HCT116 (cell line): Measurements from ENCODE around the gene CARD14. TPM values are rescaled to one million over a fixed set of nuclear protein-coding genes. Genes with fewer than 3 reads are reported as not detected.

Experiments used
- ATAC-seq: fragments of 200-7000 bp; cut with Tn5 transposase; 2 replicates; pipeline ENCODE4 v1.9.1; 2020; ENCODE audit warnings: mild to moderate bottlenecking, moderate library complexity
- BruUV-seq: library from RNA; stranded (reverse); fragments of 400-500 nt; replicated peaks from 2 replicates; lab custom pipeline; 2021; lab: Mats Ljungman, UMichigan
- CTCF ChIA-PET: fragments of 300-600 bp; sonication (Branson Sonifier 250); formaldehyde crosslinking; loops from one replicate; lab custom pipeline; 2021; ENCODE audit warnings: antibody characterized with exemption; lab: Charles Lee
- POLR2A ChIA-PET: fragments of 300-600, 350-600 bp; sonication (Branson Sonifier 250); formaldehyde crosslinking; loops from one replicate; lab custom pipeline; 2021; ENCODE audit warnings: antibody characterized with exemption; lab: Charles Lee
- RAD21 ChIA-PET, 2 experiments: fragments of 300-600 bp; sonication (Branson Sonifier 250); formaldehyde crosslinking; loops; one replicate each; lab custom pipeline; 2023; ENCODE audit warnings: low total read pairs in 2 of 2; ENCODE audit not compliant: uncharacterized antibody in 2 of 2, unreplicated experiment in 2 of 2, low non-redundant PET in 1 of 2; lab: Charles Lee
- DNase-seq: peaks from one replicate; pipeline ENCODE4 v3.0.0-alpha.2; 2010; ENCODE audit warnings: low read depth, low spot score
- H2AFZ ChIP-seq: fragments of 200-600 bp; shearing (Covaris generic), sonication (generic); 2 replicates; pipeline ENCODE4 v1.6.1; 2017; ENCODE audit warnings: low read depth, mixed run types, mixed read lengths, antibody characterized with exemption, low read length; ENCODE audit not compliant: poor library complexity, severe bottlenecking
- H3K27ac ChIP-seq: 2 replicates; pipeline ENCODE4 v1.5.1; 2012; ENCODE audit warnings: low read depth, low read length
- H3K27me3 ChIP-seq: fragments of 200-600 bp; sonication (generic); 2 replicates; pipeline ENCODE4 v1.6.1; 2016; ENCODE audit warnings: mixed run types, low read length, mixed read lengths; ENCODE audit not compliant: insufficient read depth
- H3K36me3 ChIP-seq, 2 experiments: fragments of 200-500 bp in 1 of 2; fragments of 200-600 bp in 1 of 2; sonication (Bioruptor generic) in 1 of 2; sonication (generic) in 1 of 2; 2 replicates each; pipeline versions ENCODE4 v1.5.1 to v1.6.1; 2014 to 2016; ENCODE audit warnings: low read length in 2 of 2, inconsistent platforms in 1 of 2, mixed read lengths in 1 of 2, mixed run types in 1 of 2; ENCODE audit not compliant: insufficient read depth in 2 of 2, control insufficient read depth in 1 of 2
- H3K4me1 ChIP-seq, 2 experiments: fragments of 200-600 bp in 1 of 2; sonication (generic) in 1 of 2; 2 replicates each; pipeline versions ENCODE4 v1.5.1 to v1.6.1; 2012 to 2017; ENCODE audit warnings: low read length in 2 of 2, inconsistent platforms in 1 of 2, mild to moderate bottlenecking in 1 of 2, mixed read lengths in 1 of 2, mixed run types in 1 of 2, moderate library complexity in 1 of 2; ENCODE audit not compliant: insufficient read depth in 2 of 2, control insufficient read depth in 1 of 2
- H3K4me2 ChIP-seq: fragments of 200-600 bp; sonication (generic); 2 replicates; pipeline ENCODE4 v1.6.1; 2017; ENCODE audit warnings: mixed run types, low read length, mixed read lengths
- H3K4me3 ChIP-seq, 2 experiments: fragments of 200-600 bp in 1 of 2; sonication (generic) in 1 of 2; replicated peaks in 1 of 2; 2 replicates each; pipeline ENCODE4 v1.5.1; 2011 to 2016; ENCODE audit warnings: low read length in 2 of 2, control low read depth in 1 of 2, low read depth in 1 of 2, mild to moderate bottlenecking in 1 of 2, mixed read lengths in 1 of 2, mixed run types in 1 of 2
- H3K79me2 ChIP-seq: fragments of 200-600 bp; sonication (generic); 2 replicates; pipeline ENCODE4 v1.6.1; 2017; ENCODE audit warnings: mild to moderate bottlenecking, mixed run types, low read length, moderate library complexity, mixed read lengths; ENCODE audit not compliant: insufficient read depth
- H3K9ac ChIP-seq: fragments of 200-600 bp; sonication (generic); 2 replicates; pipeline ENCODE4 v1.6.1; 2016; ENCODE audit warnings: low read length, mixed read lengths
- H3K9me2 ChIP-seq: fragments of 200-600 bp; sonication (generic), shearing (Covaris generic); 2 replicates; pipeline ENCODE4 v1.6.1; 2017; ENCODE audit warnings: mixed run types, mild to moderate bottlenecking, moderate library complexity; ENCODE audit not compliant: insufficient read depth
- H3K9me3 ChIP-seq, 2 experiments: fragments of 200-500 bp in 1 of 2; fragments of 200-600 bp in 1 of 2; sonication (Bioruptor generic) in 1 of 2; sonication (generic) in 1 of 2; 2 replicates each; pipeline ENCODE4 v1.6.1; 2014 to 2017; ENCODE audit warnings: low read length in 2 of 2, mixed read lengths in 2 of 2, inconsistent platforms in 1 of 2, low read depth in 1 of 2, mild to moderate bottlenecking in 1 of 2, mixed run types in 1 of 2, moderate library complexity in 1 of 2; ENCODE audit not compliant: control insufficient read depth in 1 of 2, insufficient read depth in 1 of 2
- H4K20me1 ChIP-seq: fragments of 200-600 bp; sonication (generic), shearing (Covaris generic); 2 replicates; pipeline ENCODE4 v1.6.1; 2017; ENCODE audit warnings: mixed run types, mild to moderate bottlenecking, moderate library complexity; ENCODE audit not compliant: insufficient read depth
- EZH2phosphoT487 ChIP-seq: fragments of 200-600 bp; IDR thresholded peaks from 2 replicates; pipeline ENCODE4 v1.6.1; 2018; ENCODE audit warnings: antibody characterized with exemption, borderline replicate concordance
- POLR2A ChIP-seq: IDR thresholded peaks from 2 replicates; pipeline ENCODE4 v1.7.0; 2011; ENCODE audit warnings: borderline replicate concordance; ENCODE audit not compliant: insufficient read depth, insufficient read length; ENCODE audit errors: extremely low read depth
- RAD21 ChIP-seq: IDR thresholded peaks from 2 replicates; pipeline ENCODE4 v1.6.1; 2012; ENCODE audit warnings: low read depth, mild to moderate bottlenecking
- TCF7L2 ChIP-seq: IDR thresholded peaks from 2 replicates; pipeline ENCODE4 v1.7.0; 2011; ENCODE audit warnings: borderline replicate concordance, inconsistent platforms; ENCODE audit not compliant: insufficient read depth, insufficient read length; ENCODE audit errors: extremely low read depth
- intact Hi-C: fragments of 100-400 bp; cut with micrococcal nuclease; formaldehyde crosslinking; loops from 2 replicates; pipeline ENCODE4 v1.10.0; 2022
- total RNA-seq: library from RNA; stranded (reverse); gene quantifications from one replicate; pipeline ENCODE4 v1.2.1, GENCODE V29; 2021; ENCODE audit not compliant: unreplicated experiment

The CARD14 gene
- total RNA-seq, 1 experiment from 2014 or later: 0.25 TPM

GRCh38 chr17:80168371-80168770 lies 1.5 kb upstream of the CARD14 start:
- CTCF ChIA-PET: no interaction called here
- intact Hi-C loops: no loop called here
- no peaks in the 10 kb centered on the region for H3K9me2 ChIP-seq
- TF ChIP-seq RAD21: no peak
- TF ChIP-seq EZH2phosphoT487: no peak
- TF ChIP-seq TCF7L2: no peak
- TF ChIP-seq, all 23 proteins: peak for 0
- Histone ChIP-seq H3K9me3 (no peaks in the 10 kb centered on the region), H3K79me2 (no peaks in the 10 kb centered on the region), H3K4me2 (no peak overlapping the region), H3K27ac (no peak overlapping the region), H4K20me1 (no peaks in the 10 kb centered on the region), H3K4me1 (peaks cover 4 to 12% of the 10 kb centered on the region in 2 experiments; a peak in 2 of 4 replicates), H3K36me3 (no peaks in the 10 kb centered on the region), H3K4me3 (no peak overlapping the region), H2AFZ (no peak overlapping the region), H3K27me3 (no peaks in the 10 kb centered on the region), H3K9ac (no peak overlapping the region)
- ChIA-PET RAD21 (no interaction called here), POLR2A (interaction anchor here (0.6 kb wide), 1 partner anchor 31 kb away, joined by 5 read pairs; no protein-coding TSS in a partner anchor)
- no TSS peak for BruUV-seq
- ATAC-seq (no peak), DNase-seq (no peak)

- Histone ChIP-seq H3K79me2 (no peaks in the 10 kb centered on the region), H3K27me3 (no peaks in the 10 kb centered on the region), H3K27ac (no peak overlapping the region), H2AFZ (no peak overlapping the region)
- no peak for ATAC-seq
- no peak for TF ChIP-seq POLR2A
- TF ChIP-seq, all 23 proteins: peak for 0
- ChIA-PET CTCF (no interaction called here), RAD21 (no interaction called here), POLR2A (interaction anchor here (0.6 kb wide), 1 partner anchor 31 kb away, joined by 5 read pairs; no protein-coding TSS in a partner anchor)
- Histone ChIP-seq H3K9me3 (no peaks in the 10 kb centered on the region), H3K9ac (no peak overlapping the region), H3K4me3 (no peak overlapping the region), H3K4me1 (peaks cover 4 to 12% of the 10 kb centered on the region in 2 experiments; a peak in 2 of 4 replicates), H3K4me2 (no peak overlapping the region), H3K36me3 (no peaks in the 10 kb centered on the region), H4K20me1 (no peaks in the 10 kb centered on the region), H3K9me2 (no peaks in the 10 kb centered on the region)
- intact Hi-C loops: no loop called here
- no peak for DNase-seq
- BruUV-seq: no TSS peak
Measured at GRCh38 chr17:80169107-80169506, 723 bp upstream of the CARD14 start.
